ENCODE results near the gene FCHSD2.

GRCh38 chr11:73099512-73100266 is 42.4 kb downstream of the FCHSD2 start:
- no peak for TF ChIP-seq MCM2 (IDR thresholded peaks at IDR 0.05; ENCODE audit: low read depth)
- no peak for TF ChIP-seq HLTF (IDR thresholded peaks at IDR 0.05)
- no peak for TF ChIP-seq EHMT2 (IDR thresholded peaks at IDR 0.05)
- no peak for TF ChIP-seq POLR2AphosphoS5 (IDR thresholded peaks at IDR 0.05; ENCODE audit: control insufficient read depth, insufficient read depth, low read depth, low read length)
- no peak for TF ChIP-seq TEAD4 (IDR thresholded peaks at IDR 0.05; ENCODE audit: low read length)
- TF ChIP-seq TEAD4 (CRISPR knock-in tag; IDR thresholded peaks at IDR 0.05; ENCODE audit: borderline replicate concordance): no peak
- TF ChIP-seq ZSCAN29 (IDR thresholded peaks at IDR 0.05): no peak

All from K562 (cell line).